Daoy (cell line): ENCODE measurements around the gene NLRP2B. TPM values are rescaled to one million over a fixed set of nuclear protein-coding genes. Genes with fewer than 3 reads are reported as not detected.
"Not testable (repeated sequence)": the region's sequence is repeated elsewhere in the genome, so short reads cannot be mapped to it uniquely, and the experiment has no call there.

Experiments
- DNase-seq: peaks from one replicate; pipeline ENCODE4 v3.0.0-alpha.2; 2015; ENCODE audit warnings: low read depth
- total RNA-seq: library from RNA; depleted of rRNA; stranded (reverse); fragments of >200 nt; shearing (Covaris generic); gene quantifications from 2 replicates; pipeline ENCODE4 v1.2.3, GENCODE V29; 2014; rRNA removed

Gene NLRP2B
- not detected in 2 replicates for total RNA-seq

GRCh38 chrX:57680160-57680559, at the start of gene NLRP2B:
TSS of gene NLRP2B (minus strand) at chrX:57680260.
- DNase-seq: no peak

GRCh38 chrX:57725995-57726394, 45.9 kb upstream of the NLRP2B start:
- DNase-seq: not testable (repeated sequence)

GRCh38 chrX:57681341-57681740, 1.3 kb upstream of the NLRP2B start:
- no peak for DNase-seq

- no peak for DNase-seq
Measured at GRCh38 chrX:57678686-57679428, 1.2 kb downstream of the NLRP2B start.

- no peak for DNase-seq
Measured at GRCh38 chrX:57677132-57677858, 2.8 kb downstream of the NLRP2B start.

- no peak for DNase-seq
Measured at GRCh38 chrX:57675320-57675719, 4.7 kb downstream of the NLRP2B start.

- no peak for DNase-seq
Measured at GRCh38 chrX:57674861-57675260, 5.2 kb downstream of the NLRP2B start.

- DNase-seq: no peak
Measured at GRCh38 chrX:57669961-57670360, 10.1 kb downstream of the NLRP2B start.

- DNase-seq: no peak
Measured at GRCh38 chrX:57667010-57667409, 13.1 kb downstream of the NLRP2B start.

GRCh38 chrX:57655065-57655464, 25.0 kb downstream of the NLRP2B start:
- no peak for DNase-seq

- no peak for DNase-seq
Measured at GRCh38 chrX:57652705-57653104, 27.4 kb downstream of the NLRP2B start.

GRCh38 chrX:57651169-57651919, 28.7 kb downstream of the NLRP2B start:
- DNase-seq: no peak

GRCh38 chrX:57647020-57647419, 33.0 kb downstream of the NLRP2B start:
- DNase-seq: no peak

GRCh38 chrX:57643698-57644097, 36.4 kb downstream of the NLRP2B start:
- no peak for DNase-seq

GRCh38 chrX:57641338-57641737, 38.7 kb downstream of the NLRP2B start:
- no peak for DNase-seq

GRCh38 chrX:57640674-57641016, 39.4 kb downstream of the NLRP2B start:
- no peak for DNase-seq

GRCh38 chrX:57629438-57629837, 50.6 kb downstream of the NLRP2B start:
- DNase-seq: not testable (repeated sequence)

Other genes starting within 250 kb of the NLRP2B start
- 2.6 and 3.1 TPM in 2 replicates for gene ZXDB, start 88.2 kb downstream of the NLRP2B start, total RNA-seq
- gene ZXDA, start 230.2 kb upstream of the NLRP2B start, total RNA-seq: 2.1 and 2.4 TPM in 2 replicates